Keratinocyte (primary cell): ENCODE data around the gene TLDC2. TPM values are rescaled to one million over a fixed set of nuclear protein-coding genes. Genes with fewer than 3 reads are reported as not detected.
A peak's percentile ranks its signal among the peaks of the same experiment; 100 is the strongest.

Source experiments
- DNase-seq: peaks from one replicate; pipeline ENCODE4 v3.0.0-alpha.2; 2011; ENCODE audit warnings: low read depth, missing footprints, low spot score
- FAIRE-seq: peaks from 2 replicates; lab custom pipeline; 2011; peaks lifted over from hg19 to GRCh38; lab: Jason Lieb, UNC
- H2AFZ ChIP-seq: 2 replicates; pipeline ENCODE4 v1.6.0; 2012; ENCODE audit warnings: low read length, control low read depth, inconsistent platforms; ENCODE audit not compliant: control insufficient read depth
- H3K27ac ChIP-seq: 2 replicates; pipeline ENCODE4 v1.5.1; 2011; ENCODE audit warnings: low read length; ENCODE audit not compliant: control insufficient read depth, insufficient read depth
- H3K27me3 ChIP-seq: 3 replicates; pipeline ENCODE4 v1.6.0; 2011; ENCODE audit warnings: low read length; ENCODE audit not compliant: control insufficient read depth, insufficient read depth; ENCODE audit errors: extremely low read depth
- H3K36me3 ChIP-seq, 2 experiments: 2 replicates in 1 of 2; 3 replicates in 1 of 2; pipeline ENCODE4 v1.5.1; 2011; ENCODE audit warnings: low read length in 2 of 2, mild to moderate bottlenecking in 1 of 2; ENCODE audit not compliant: control insufficient read depth in 2 of 2, insufficient read depth in 2 of 2; ENCODE audit errors: extremely low read depth in 1 of 2
- H3K4me1 ChIP-seq: 3 replicates; pipeline ENCODE4 v1.5.1; 2011; ENCODE audit warnings: low read length; ENCODE audit not compliant: control insufficient read depth, insufficient read depth; ENCODE audit errors: extremely low read depth
- H3K4me2 ChIP-seq: 3 replicates; pipeline ENCODE4 v1.6.0; 2011; ENCODE audit warnings: low read depth, low read length; ENCODE audit not compliant: control insufficient read depth, insufficient read depth; ENCODE audit errors: extremely low read depth
- H3K4me3 ChIP-seq, 3 experiments: fragments of 200-600 bp in 1 of 3; sonication (generic) in 1 of 3; 2 replicates in 2 of 3; 3 replicates in 1 of 3; pipeline ENCODE4 v1.5.1; 2011 to 2016; ENCODE audit warnings: low read length in 3 of 3, mild to moderate bottlenecking in 3 of 3, control low read depth in 2 of 3, inconsistent platforms in 1 of 3, low read depth in 1 of 3, mixed read lengths in 1 of 3, mixed run types in 1 of 3, moderate library complexity in 1 of 3; ENCODE audit not compliant: control insufficient read depth in 2 of 3, insufficient read depth in 2 of 3; ENCODE audit errors: extremely low read depth in 1 of 3
- H3K79me2 ChIP-seq: 2 replicates; pipeline ENCODE4 v1.6.0; 2012; ENCODE audit warnings: low read length; ENCODE audit not compliant: control insufficient read depth, insufficient read depth
- H3K9ac ChIP-seq: 3 replicates; pipeline ENCODE4 v1.6.0; 2011; ENCODE audit warnings: low read length; ENCODE audit not compliant: control insufficient read depth, insufficient read depth; ENCODE audit errors: extremely low read depth
- H3K9me1 ChIP-seq: 3 replicates; pipeline ENCODE4 v1.6.0; 2011; ENCODE audit warnings: low read length; ENCODE audit not compliant: control insufficient read depth, insufficient read depth; ENCODE audit errors: extremely low read depth
- H3K9me3 ChIP-seq: 2 replicates; pipeline ENCODE4 v1.5.1; 2012; ENCODE audit warnings: low read depth, low read length; ENCODE audit not compliant: control insufficient read depth
- H4K20me1 ChIP-seq: 3 replicates; pipeline ENCODE4 v1.6.0; 2011; ENCODE audit warnings: low read length; ENCODE audit not compliant: control insufficient read depth, insufficient read depth; ENCODE audit errors: extremely low read depth
- EZH2 ChIP-seq: IDR thresholded peaks from one replicate; pipeline ENCODE4 v1.6.1; 2012; ENCODE audit warnings: inconsistent platforms, mild to moderate bottlenecking, low read length, moderate library complexity
- dilution Hi-C: fragments of 300-500 bp; cut with MboI; formaldehyde crosslinking; loops from one replicate; pipeline ENCODE4 v1.7.0; 2020; ENCODE audit warnings: low sequenced_read_pairs; ENCODE audit not compliant: extremely low pct_ligation_motif_present
- polyA plus RNA-seq, 5 experiments: library from polyadenylated mRNA; depleted of rRNA in 3 of 5; stranded (reverse) in 3 of 5; stranded (forward) in 1 of 5; unstranded in 1 of 5; fragments of >200 nt; gene quantifications; 1 replicate in 1 of 5; 2 replicates in 3 of 5; 3 replicates in 1 of 5; pipeline versions ENCODE4 v1.2.1 to v1.2.3, GENCODE V29; 2011 to 2012; ENCODE audit warnings: missing spikeins in 2 of 5, low read depth in 1 of 5, low replicate concordance in 1 of 5
- TF ChIP-seq, protein P1 (sequence below), 3 experiments: IDR thresholded peaks in 1 of 3; conservative IDR thresholded peaks in 1 of 3; optimal IDR thresholded peaks in 1 of 3; 2 replicates in 2 of 3; 3 replicates in 1 of 3; pipeline versions ENCODE3 to v1.5.1; 2011; ENCODE audit warnings: low read length in 3 of 3, mild to moderate bottlenecking in 3 of 3, moderate library complexity in 2 of 3, control low read depth in 1 of 3, inconsistent platforms in 1 of 3; ENCODE audit not compliant: insufficient read depth in 2 of 3; ENCODE audit errors: extremely low read depth in 1 of 3

TLDC2 gene
- polyA plus RNA-seq, 1 donor (not counting 4 experiments of a cell fraction or from before 2014, with no cell fraction given), result 0.34 TPM

DNA sequence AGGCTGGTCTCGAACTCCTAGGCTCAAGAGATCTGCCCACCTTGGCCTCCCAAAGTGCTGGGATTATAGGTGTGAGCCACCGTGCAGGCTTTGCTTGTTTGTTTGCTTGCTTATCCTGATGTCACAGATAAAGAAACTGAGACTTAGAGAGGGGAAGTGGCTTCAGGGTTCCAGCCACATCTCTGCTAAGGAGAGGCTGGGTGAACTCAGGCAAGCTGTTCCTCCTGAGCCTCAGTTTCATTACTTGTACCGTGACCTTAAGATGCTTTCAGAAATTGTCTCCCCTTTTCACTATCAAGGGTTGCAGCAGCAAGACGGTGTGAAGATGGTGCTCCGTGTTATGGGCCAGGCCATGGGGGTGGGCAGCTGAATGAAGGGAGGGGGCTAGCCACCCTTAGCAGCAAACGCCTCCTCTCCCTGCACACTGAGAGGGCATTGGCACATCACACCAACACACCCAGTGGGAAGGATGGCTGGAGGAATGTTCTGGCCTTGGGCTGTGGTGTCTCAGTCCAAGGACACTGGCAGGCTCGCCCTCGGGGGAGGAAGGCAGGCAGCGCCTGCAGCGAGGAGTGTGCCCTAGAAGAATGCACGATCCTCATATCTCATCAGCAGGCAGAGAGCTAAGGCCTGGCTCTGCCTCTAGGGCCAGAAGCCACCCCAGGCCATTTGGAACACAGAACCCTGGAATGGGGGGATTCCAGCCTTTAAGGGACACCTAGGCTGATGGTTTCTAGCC lies 48.2 kb upstream of the TLDC2 start:
- H3K36me3 ChIP-seq, result peaks cover 24 to 39% of the 10 kb centered on the region in 2 experiments
- no peak overlapping the region for H3K4me2 ChIP-seq
- no peak overlapping the region for H3K4me3 ChIP-seq
- TF ChIP-seq EZH2, result no peak
- TF ChIP-seq, protein P1, sequence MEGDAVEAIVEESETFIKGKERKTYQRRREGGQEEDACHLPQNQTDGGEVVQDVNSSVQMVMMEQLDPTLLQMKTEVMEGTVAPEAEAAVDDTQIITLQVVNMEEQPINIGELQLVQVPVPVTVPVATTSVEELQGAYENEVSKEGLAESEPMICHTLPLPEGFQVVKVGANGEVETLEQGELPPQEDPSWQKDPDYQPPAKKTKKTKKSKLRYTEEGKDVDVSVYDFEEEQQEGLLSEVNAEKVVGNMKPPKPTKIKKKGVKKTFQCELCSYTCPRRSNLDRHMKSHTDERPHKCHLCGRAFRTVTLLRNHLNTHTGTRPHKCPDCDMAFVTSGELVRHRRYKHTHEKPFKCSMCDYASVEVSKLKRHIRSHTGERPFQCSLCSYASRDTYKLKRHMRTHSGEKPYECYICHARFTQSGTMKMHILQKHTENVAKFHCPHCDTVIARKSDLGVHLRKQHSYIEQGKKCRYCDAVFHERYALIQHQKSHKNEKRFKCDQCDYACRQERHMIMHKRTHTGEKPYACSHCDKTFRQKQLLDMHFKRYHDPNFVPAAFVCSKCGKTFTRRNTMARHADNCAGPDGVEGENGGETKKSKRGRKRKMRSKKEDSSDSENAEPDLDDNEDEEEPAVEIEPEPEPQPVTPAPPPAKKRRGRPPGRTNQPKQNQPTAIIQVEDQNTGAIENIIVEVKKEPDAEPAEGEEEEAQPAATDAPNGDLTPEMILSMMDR (optimal IDR thresholded peaks at IDR 0.05 in 1 of 3, IDR thresholded peaks at IDR 0.05 in 1 of 3, conservative IDR thresholded peaks at IDR 0.05 in 1 of 3; ENCODE audit: extremely low read depth in 1 of 3, insufficient read depth in 2 of 3, low read length in 3 of 3), result no peak
- no peak overlapping the region for H2AFZ ChIP-seq
- dilution Hi-C loops, result no loop called here
- no peaks in the 10 kb centered on the region for H3K9me3 ChIP-seq
- no peak overlapping the region for H3K9ac ChIP-seq
- no peak overlapping the region for H3K27ac ChIP-seq
- no peaks in the 10 kb centered on the region for H3K9me1 ChIP-seq
- peaks cover 17% of the 10 kb centered on the region for H3K4me1 ChIP-seq
- DNase-seq (no peak), FAIRE-seq (no peak)
- H4K20me1 ChIP-seq, result no peaks in the 10 kb centered on the region
- H3K79me2 ChIP-seq, result no peaks in the 10 kb centered on the region
- H3K27me3 ChIP-seq, result no peaks in the 10 kb centered on the region

- H3K4me2 ChIP-seq, result peak overlapping the region; percentile 4
- H2AFZ ChIP-seq, result no peak overlapping the region
- no peaks in the 10 kb centered on the region for H3K79me2 ChIP-seq
- H4K20me1 ChIP-seq, result no peaks in the 10 kb centered on the region
- DNase-seq (no peak), FAIRE-seq (peak; percentile 23)
- no peak overlapping the region for H3K9ac ChIP-seq
- peak overlapping the region; percentile 36 for H3K27ac ChIP-seq
- no peaks in the 10 kb centered on the region for H3K27me3 ChIP-seq
- H3K9me1 ChIP-seq, result no peaks in the 10 kb centered on the region
- peaks cover 17% of the 10 kb centered on the region for H3K4me1 ChIP-seq
- no peaks in the 10 kb centered on the region for H3K9me3 ChIP-seq
- dilution Hi-C loops, result no loop called here
- no peak overlapping the region for H3K4me3 ChIP-seq
- peaks cover 18 to 24% of the 10 kb centered on the region in 2 experiments for H3K36me3 ChIP-seq
- TF ChIP-seq EZH2, result no peak
- TF ChIP-seq, protein P1 (optimal IDR thresholded peaks at IDR 0.05 in 1 of 3, IDR thresholded peaks at IDR 0.05 in 1 of 3, conservative IDR thresholded peaks at IDR 0.05 in 1 of 3; ENCODE audit: extremely low read depth in 1 of 3, insufficient read depth in 2 of 3, low read length in 3 of 3), result peak; percentile 37 to 55 (median 49)
These were observed 44.9 kb upstream of the TLDC2 start for GRCh38 chr20:36830791-36831691.
